Right lobe of liver (tissue), 6 donors: ENCODE data around the gene WDR35. TPM values are rescaled to one million over a fixed set of nuclear protein-coding genes. Genes with fewer than 3 reads are reported as not detected.
A peak's percentile ranks its signal among the peaks of the same experiment; 100 is the strongest.

Experiments
- ATAC-seq, 4 donors: fragments of 200-7000 bp; cut with Tn5 transposase; one replicate each; pipeline ENCODE4 v1.9.1; 2020; ENCODE audit warnings: mild to moderate bottlenecking in 4 of 4, moderate library complexity in 4 of 4
- DNase-seq, 3 donors: peaks; one replicate each; pipeline ENCODE4 v3.0.0-alpha.2; 2020
- H3K27ac ChIP-seq, 3 donors: fragments of 200-600 bp; one replicate each; pipeline ENCODE4 v1.8.0; 2022
- H3K27me3 ChIP-seq, 2 donors: fragments of 200-600 bp; one replicate each; pipeline ENCODE4 v1.8.0; 2022
- H3K36me3 ChIP-seq, 4 donors: fragments of 200-600 bp; sonication (generic) in 1 of 4; one replicate each; pipeline versions ENCODE4 v1.5.1 to v1.8.0; 2017 to 2022; ENCODE audit warnings: control low read depth in 1 of 4
- H3K4me1 ChIP-seq, 4 donors: fragments of 200-600 bp; sonication (generic) in 1 of 4; one replicate each; pipeline versions ENCODE4 v1.5.1 to v1.8.0; 2017 to 2022; ENCODE audit warnings: control low read depth in 1 of 4
- H3K4me3 ChIP-seq, 3 donors: fragments of 200-600 bp; one replicate each; pipeline ENCODE4 v1.8.0; 2022
- H3K9me3 ChIP-seq, 4 donors: fragments of 200-600 bp; sonication (generic) in 1 of 4; one replicate each; pipeline versions ENCODE4 v1.5.1 to v1.8.0; 2017 to 2022; ENCODE audit warnings: control low read depth in 1 of 4
- CTCF ChIP-seq, 4 donors: fragments of 200-600 bp in 3 of 4; fragments of 450-650 bp in 1 of 4; IDR thresholded peaks; one replicate each; pipeline versions ENCODE4 v1.5.1 to v1.8.0; 2016 to 2022; ENCODE audit warnings: antibody characterized with exemption in 4 of 4, mild to moderate bottlenecking in 2 of 4
- POLR2A ChIP-seq: fragments of 450-650 bp; IDR thresholded peaks from one replicate; pipeline ENCODE4 v1.6.1; 2017; ENCODE audit warnings: antibody characterized with exemption, mild to moderate bottlenecking
- WGBS: methylation state at CpG from one replicate; pipeline ENCODE4 v1.1.6; 2018; ENCODE audit warnings: low coverage, low lambda C conversion rate; ENCODE audit not compliant: insufficient coverage; ENCODE audit errors: missing lambda C conversion rate; 5-methylcytosine and 5-hydroxymethylcytosine counted together
- intact Hi-C, 2 donors: fragments of 100-400 bp; cut with DNase I; formaldehyde crosslinking; loops; one replicate each; pipeline versions ENCODE4 v1.11.2 to v1.14.1; 2022
- total RNA-seq, 6 experiments: library from RNA; depleted of rRNA in 2 of 6; stranded (reverse); fragments of >200 nt in 2 of 6; fragmentation: NEBNext Ultra II Directional in 3 of 6; extraction: Animal tissue kit (Norgen Biotek cat#: 25700) in 3 of 6; gene quantifications; one replicate each; pipeline versions ENCODE4 v1.1.0 to v1.2.4, GENCODE V29; 2016 to 2023
- donor health status: DM: no; HTN: yes; CAD: no.
- donor health status: DM: no; HTN: no; CAD: no.
- donor health status: DM: no; HTN: no; CAD: no.
- donor health status: DM: no; HTN: yes; CAD: no.
- donor health status: DM: no; HTN: yes; CAD: no.

WDR35 gene
- total RNA-seq, 6 experiments from 2014 or later, result 1.2 to 3.3 (median 2.5) TPM

DNA sequence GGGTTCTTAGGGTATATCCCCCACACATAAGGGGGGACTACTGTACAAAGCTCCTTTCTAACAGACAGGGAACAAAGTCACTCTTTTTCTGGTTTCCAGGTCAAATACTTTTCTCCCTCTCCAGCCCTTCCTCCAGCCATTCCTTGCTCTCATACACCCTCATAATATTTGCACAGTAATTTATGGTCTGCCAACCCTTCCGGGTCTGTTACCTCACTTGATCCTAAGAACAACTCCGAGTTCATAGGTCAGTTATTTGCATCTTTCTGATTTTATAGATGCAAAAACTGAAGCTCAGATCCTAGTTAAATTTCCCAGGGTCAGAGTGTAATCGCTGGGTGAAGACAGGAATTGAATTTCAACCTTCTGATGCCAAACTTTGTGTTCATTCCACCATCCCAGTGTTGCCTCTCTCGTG is 37.4 kb upstream of the WDR35 start:
- no peaks in the 10 kb centered on the region for H3K9me3 ChIP-seq
- no peaks in the 10 kb centered on the region for H3K27me3 ChIP-seq
- H3K36me3 ChIP-seq, result peaks cover 0 to 26% (median 4%) of the 10 kb centered on the region in 4 donors
- no peak for DNase-seq
- H3K4me3 ChIP-seq, result no peak overlapping the region
- H3K4me1 ChIP-seq, result no peaks in the 10 kb centered on the region
- peak in 1 of 4 donors; percentile 53 for ATAC-seq
- TF ChIP-seq POLR2A, result no peak
- no peak for TF ChIP-seq CTCF (IDR thresholded peaks at IDR 0.05)
- WGBS, result 32% methylated on average over 4 of the region's 4 CpGs
- no peak overlapping the region for H3K27ac ChIP-seq
- intact Hi-C loops, result no loop called here

DNA sequence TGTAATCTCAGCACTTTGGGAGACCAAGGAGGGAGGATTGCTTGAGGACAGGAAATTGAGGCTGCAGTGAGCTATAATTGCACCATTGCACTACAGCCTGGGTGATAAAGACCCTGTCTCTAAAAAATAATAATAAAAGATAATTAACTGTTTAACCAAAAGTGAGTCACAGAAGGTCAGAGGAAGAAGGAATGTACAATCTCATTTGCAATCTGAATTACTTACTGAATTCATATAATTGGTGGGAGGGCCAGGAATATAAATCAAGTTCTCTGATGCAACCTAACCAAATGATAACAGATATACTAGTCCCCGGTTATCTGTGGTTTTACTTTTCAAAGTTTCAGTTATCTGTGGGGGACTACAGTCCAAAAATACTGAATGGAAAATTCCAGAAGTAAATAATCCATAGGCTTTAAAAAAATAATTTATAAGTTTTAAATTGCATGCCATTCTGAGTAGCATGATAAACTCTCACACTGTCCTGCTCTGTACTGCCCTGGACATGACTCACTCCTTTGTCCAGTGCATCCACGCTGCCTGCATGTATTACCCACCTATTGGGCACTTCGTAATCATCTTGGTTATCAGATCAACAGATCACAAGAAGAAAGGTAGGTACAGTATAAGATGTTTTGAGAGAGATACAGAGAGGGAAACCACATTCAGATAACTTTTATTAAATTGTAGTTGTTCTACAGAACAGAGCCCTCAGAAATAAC is 35.3 kb upstream of the WDR35 start:
- intact Hi-C loops, result no loop called here
- H3K9me3 ChIP-seq, result no peaks in the 10 kb centered on the region
- DNase-seq (no peak), ATAC-seq (no peak)
- H3K36me3 ChIP-seq, result peaks cover 0 to 9% (median 2%) of the 10 kb centered on the region in 4 donors
- no peaks in the 10 kb centered on the region for H3K27me3 ChIP-seq
- no peaks in the 10 kb centered on the region for H3K4me1 ChIP-seq
- H3K27ac ChIP-seq, result no peak overlapping the region
- no peak for TF ChIP-seq CTCF (IDR thresholded peaks at IDR 0.05)
- no peak for TF ChIP-seq POLR2A
- no peak overlapping the region for H3K4me3 ChIP-seq
- 81% methylated on average over 3 of the region's 3 CpGs for WGBS

DNA sequence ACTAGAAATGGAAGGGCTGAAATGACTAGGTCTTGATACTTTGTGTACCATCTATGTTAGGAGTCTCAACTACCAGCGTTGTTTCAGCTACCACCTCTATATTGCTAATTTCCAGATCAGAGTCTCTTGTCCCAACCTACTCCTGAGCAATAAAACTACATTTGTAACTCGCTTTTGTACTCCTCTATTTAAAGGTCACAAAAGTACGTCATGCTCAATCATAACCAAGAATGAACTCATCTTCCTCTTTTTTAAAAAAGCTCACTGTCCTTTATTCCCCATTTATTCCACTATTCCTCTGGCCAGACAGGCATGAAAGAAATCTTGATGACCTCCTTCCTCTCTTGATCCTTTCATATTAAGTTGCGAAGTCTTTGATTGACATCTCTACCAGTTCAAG is 33.8 kb upstream of the WDR35 start:
- 74% methylated on average over 4 of the region's 4 CpGs for WGBS
- no peak for ATAC-seq
- intact Hi-C loops, result loop anchor here in 1 of 2 donors (5.0 kb wide), 1 partner anchor 74 kb away; no protein-coding TSS in a partner anchor

GRCh38 chr2:20021405-20022009 is 31.6 kb upstream of the WDR35 start:
- WGBS, result 70% methylated on average over 3 of the region's 3 CpGs
- Histone ChIP-seq H3K4me1 (no peaks in the 10 kb centered on the region), H3K9me3 (no peaks in the 10 kb centered on the region), H3K36me3 (no peaks in the 10 kb centered on the region), H3K27me3 (no peaks in the 10 kb centered on the region), H3K4me3 (no peak overlapping the region), H3K27ac (no peak overlapping the region)
- intact Hi-C loops, result loop anchor here in 1 of 2 donors (5.0 kb wide), 1 partner anchor 76 kb away; no protein-coding TSS in a partner anchor
- TF ChIP-seq POLR2A (no peak), CTCF (IDR thresholded peaks at IDR 0.05) (no peak)
- DNase-seq (no peak), ATAC-seq (no peak)

More for the DNA sequence above, 33.8 kb upstream of the WDR35 start:
- no peaks in the 10 kb centered on the region for H3K27me3 ChIP-seq
- H3K4me3 ChIP-seq, result no peak overlapping the region
- TF ChIP-seq POLR2A (no peak), CTCF (IDR thresholded peaks at IDR 0.05) (no peak)
- H3K36me3 ChIP-seq, result peaks cover 0 to 3% (median 0%) of the 10 kb centered on the region in 4 donors
- DNase-seq, result no peak
- no peak overlapping the region for H3K27ac ChIP-seq
- no peaks in the 10 kb centered on the region for H3K9me3 ChIP-seq
- H3K4me1 ChIP-seq, result no peaks in the 10 kb centered on the region
